Gastrocnemius medialis (tissue), 4 donors: ENCODE data around the gene TRIM45.

Source experiments
- CTCF ChIP-seq, 5 experiments: fragments of 450-650 bp in 3 of 5; fragments of 200-600 bp in 2 of 5; sonication (generic) in 2 of 5; IDR thresholded peaks in 4 of 5; conservative IDR thresholded peaks in 1 of 5; 1 replicate in 4 of 5; 2 replicates in 1 of 5; pipeline ENCODE4 v1.5.1; 2016 to 2019; ENCODE audit warnings: antibody characterized with exemption in 5 of 5, mild to moderate bottlenecking in 3 of 5, moderate library complexity in 3 of 5
- POLR2A ChIP-seq, 2 donors: fragments of 450-650 bp; IDR thresholded peaks; one replicate each; pipeline ENCODE4 v1.6.1; 2017; ENCODE audit warnings: antibody characterized with exemption in 2 of 2, mild to moderate bottlenecking in 2 of 2, moderate library complexity in 2 of 2

- TF ChIP-seq CTCF (IDR thresholded peaks at IDR 0.05 in 4 of 5, conservative IDR thresholded peaks at IDR 0.05 in 1 of 5) (no peak), POLR2A (IDR thresholded peaks at IDR 0.05) (no peak)
Observed at GRCh38 chr1:117084231-117084630, 37.3 kb downstream of the TRIM45 start.
